Transverse colon (tissue), 4 donors: Measurements from ENCODE around the gene CCSER2.

Experiments used
- EP300 ChIP-seq: sonication (generic); formaldehyde crosslinking; IDR thresholded peaks from one replicate; pipeline ENCODE4 v1.6.1; 2017; ENCODE audit warnings: antibody characterized with exemption, low read depth
- POLR2A ChIP-seq: fragments of 450-650 bp; IDR thresholded peaks from one replicate; pipeline ENCODE4 v1.6.1; 2016; ENCODE audit warnings: antibody characterized with exemption, mild to moderate bottlenecking, moderate library complexity
- POLR2AphosphoS5 ChIP-seq, 3 donors: sonication (generic); formaldehyde crosslinking; IDR thresholded peaks; one replicate each; pipeline ENCODE4 v1.6.1; 2016; ENCODE audit warnings: antibody characterized with exemption in 3 of 3
- TF ChIP-seq, protein P1 (sequence below), 5 experiments: fragments of 200-600 bp in 3 of 5; fragments of 450-650 bp in 2 of 5; sonication (generic) in 3 of 5; IDR thresholded peaks; 1 replicate in 2 of 5; 2 replicates in 3 of 5; pipeline ENCODE4 v1.5.1; 2016 to 2017; ENCODE audit warnings: antibody characterized with exemption in 5 of 5, inconsistent platforms in 3 of 5, mild to moderate bottlenecking in 2 of 5, moderate library complexity in 1 of 5

DNA sequence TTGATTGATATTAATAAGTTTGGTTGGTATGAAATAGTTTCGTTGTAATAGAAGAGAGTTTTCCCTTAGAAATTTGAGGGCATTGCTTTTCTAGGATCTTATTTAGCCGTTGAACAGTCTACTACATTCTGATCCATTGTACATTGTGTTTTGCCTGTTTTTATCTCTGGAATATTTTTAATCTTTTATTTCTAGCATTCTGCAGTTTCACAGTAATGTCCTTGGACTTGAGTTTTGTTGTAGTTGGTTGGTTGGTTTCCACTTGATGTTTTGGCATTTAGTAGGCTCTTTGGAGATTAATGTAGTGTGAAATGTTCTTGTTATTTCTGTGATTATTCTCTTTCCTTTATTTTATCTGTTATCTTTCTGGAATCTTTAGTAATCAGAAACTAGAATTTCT is 112.4 kb downstream of the CCSER2 start:
- no peak for TF ChIP-seq POLR2A
- TF ChIP-seq, protein P1, sequence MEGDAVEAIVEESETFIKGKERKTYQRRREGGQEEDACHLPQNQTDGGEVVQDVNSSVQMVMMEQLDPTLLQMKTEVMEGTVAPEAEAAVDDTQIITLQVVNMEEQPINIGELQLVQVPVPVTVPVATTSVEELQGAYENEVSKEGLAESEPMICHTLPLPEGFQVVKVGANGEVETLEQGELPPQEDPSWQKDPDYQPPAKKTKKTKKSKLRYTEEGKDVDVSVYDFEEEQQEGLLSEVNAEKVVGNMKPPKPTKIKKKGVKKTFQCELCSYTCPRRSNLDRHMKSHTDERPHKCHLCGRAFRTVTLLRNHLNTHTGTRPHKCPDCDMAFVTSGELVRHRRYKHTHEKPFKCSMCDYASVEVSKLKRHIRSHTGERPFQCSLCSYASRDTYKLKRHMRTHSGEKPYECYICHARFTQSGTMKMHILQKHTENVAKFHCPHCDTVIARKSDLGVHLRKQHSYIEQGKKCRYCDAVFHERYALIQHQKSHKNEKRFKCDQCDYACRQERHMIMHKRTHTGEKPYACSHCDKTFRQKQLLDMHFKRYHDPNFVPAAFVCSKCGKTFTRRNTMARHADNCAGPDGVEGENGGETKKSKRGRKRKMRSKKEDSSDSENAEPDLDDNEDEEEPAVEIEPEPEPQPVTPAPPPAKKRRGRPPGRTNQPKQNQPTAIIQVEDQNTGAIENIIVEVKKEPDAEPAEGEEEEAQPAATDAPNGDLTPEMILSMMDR (IDR thresholded peaks at IDR 0.05), result no peak
- TF ChIP-seq POLR2AphosphoS5 (IDR thresholded peaks at IDR 0.05), result no peak
- TF ChIP-seq EP300, result no peak
